GM21737 (cell line): ENCODE measurements around the gene ZCCHC24.

ENCODE experiments used
- ATAC-seq: cut with Tn5 transposase; IDR thresholded peaks from one replicate; pipeline ENCODE4 v1.9.1; 2021; ENCODE audit warnings: mild to moderate bottlenecking, moderate library complexity; ENCODE audit not compliant: unreplicated experiment

ZCCHC24 gene

DNA sequence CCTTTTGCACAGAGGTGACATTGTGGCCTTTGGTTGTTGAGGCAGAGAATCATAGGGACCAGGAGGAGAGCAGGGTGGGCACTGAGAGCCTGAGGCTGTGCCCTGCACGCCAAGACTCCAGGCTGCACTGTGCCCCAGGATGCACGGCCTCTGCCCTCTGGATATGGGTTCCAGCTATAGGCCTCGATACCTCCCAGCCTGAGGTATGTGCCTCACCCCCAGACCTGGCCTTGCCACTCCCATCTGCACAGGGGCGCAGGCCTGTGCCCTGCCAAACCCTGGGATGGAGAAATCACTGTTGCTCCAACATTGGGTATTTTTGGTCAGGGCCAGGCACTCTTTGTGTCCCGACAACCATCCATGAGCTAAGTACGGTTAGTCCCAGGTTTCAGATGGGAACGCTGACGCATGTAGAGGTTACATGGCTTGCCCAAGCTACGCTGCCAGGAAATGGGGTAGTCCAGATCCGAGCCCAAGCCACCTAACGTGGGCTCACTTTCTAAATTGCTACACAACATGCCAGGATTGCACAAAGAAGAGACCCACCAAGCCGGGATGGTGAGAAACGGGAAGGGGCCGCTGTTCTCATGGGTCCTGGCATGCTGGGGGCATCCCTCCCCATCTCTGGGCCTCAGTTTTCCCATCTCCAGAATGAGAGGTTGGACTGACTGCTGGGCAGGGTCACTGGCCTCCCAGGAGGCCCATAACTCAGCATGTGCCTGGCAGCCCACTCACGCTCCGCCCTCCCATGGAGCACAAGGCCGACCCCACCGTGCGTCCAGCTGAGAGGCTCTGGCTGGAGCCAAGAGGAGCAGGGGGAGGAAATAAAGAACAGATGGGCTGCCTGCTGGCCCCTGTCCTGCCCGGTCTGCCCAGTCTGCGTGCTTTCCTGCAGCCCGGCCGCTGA, 44.2 kb downstream of the ZCCHC24 start:
- no peak for ATAC-seq

DNA sequence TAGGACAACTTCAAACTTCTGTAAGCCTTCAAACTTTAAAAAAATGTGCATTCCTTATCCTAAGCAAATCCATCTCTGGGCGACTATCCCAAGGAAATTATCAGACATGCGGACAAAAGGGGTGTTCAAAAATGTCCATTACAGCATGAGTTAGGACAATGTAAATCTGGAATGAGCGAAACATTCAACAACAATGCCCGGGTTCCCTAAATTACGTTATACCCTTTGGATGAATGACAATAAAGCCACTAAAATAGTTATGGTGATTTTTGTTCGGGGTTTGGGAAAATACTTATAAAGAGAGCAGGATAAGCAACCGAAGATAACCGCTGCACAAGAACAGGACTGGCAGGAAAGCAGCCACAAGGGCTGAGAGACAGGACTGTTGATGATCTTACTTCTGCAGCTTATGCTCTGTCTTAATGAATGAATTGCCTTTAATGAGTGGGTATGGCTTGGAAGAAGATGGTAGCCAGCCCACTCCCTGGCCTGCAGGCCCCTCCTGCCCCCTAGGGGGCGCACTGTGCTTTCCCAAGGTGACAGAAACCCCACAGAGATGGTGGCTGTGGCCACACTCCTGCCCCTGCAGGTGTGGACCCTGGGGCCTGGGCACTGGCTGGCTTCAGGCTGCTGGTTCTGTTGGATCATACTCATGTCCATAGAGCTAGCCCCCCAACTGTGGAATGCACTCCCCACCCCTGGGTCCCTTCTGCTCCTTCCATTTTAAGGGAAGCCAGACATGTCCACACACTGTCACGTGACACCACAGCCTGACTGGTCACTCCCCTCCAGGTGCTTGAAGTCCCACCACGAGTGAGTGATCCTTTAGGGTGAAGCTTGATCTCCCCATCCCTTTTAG, 45.0 kb downstream of the ZCCHC24 start:
- ATAC-seq: no peak

DNA sequence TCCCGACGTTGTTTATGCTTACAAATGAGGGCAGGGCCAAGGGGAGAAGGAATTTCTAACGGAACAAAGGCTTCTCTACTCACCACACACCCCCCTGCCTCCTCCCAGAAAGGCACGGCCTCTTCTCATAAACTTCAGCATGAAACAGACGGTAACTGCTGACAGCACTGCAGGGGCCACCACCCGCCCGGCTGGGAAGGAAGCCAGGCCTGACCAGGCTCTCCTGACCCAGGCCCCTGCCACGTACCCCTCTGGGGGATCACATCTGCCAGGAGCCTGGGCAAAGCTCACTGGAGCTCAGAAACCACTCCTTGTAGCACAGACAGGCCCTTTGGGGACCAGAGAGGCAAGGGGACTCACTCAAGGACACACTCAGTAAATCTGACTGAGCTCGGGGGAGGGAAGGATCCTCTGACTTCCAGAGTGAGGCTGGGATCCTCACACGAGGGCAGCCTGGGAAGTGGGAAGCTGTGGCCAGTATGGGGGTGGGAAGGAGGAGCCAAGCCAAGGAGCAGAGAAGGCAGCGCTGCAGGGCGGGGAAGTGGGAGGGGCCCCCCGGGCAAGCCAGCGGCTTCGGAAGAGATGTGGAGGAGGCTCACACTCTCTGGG, 46.1 kb downstream of the ZCCHC24 start:
- ATAC-seq: no peak

- ATAC-seq: no peak
Observed at GRCh38 chr10:79398642-79399041, 46.8 kb downstream of the ZCCHC24 start.

DNA sequence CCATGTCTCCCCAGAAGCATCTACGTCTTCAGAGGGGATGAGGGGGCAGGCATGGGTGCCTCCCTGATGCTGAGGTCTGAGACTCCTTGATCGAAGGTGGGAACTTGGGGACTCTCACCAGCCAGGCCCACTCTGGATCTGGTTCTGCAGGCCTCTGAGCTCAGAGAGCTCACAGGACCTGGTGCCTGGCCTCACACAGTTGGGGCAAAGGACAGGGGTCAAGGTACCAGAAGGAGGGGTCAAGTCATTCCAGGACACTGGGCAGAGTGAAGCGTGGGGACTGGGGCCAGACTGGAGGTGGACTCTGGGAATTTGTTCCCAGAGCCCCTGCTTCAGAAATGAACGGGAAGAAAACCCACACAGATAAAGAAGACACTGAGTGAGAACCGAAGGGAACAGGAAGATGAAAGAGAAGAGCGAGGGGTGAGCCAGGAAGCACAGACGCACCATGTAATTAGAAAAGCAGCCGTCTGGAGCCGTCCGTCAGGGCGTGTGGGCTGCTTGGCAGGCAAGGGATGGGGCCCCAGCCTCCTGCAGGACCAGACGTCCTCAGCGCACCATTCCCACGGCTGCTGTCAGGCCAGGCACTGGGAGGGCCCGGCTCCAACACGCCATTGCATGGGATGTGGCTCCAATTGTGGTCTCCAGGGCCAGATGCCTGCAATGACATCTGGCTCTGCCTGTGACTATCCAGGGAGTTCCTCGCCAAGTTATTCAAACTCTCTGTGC, 47.7 kb downstream of the ZCCHC24 start:
- ATAC-seq: no peak

DNA sequence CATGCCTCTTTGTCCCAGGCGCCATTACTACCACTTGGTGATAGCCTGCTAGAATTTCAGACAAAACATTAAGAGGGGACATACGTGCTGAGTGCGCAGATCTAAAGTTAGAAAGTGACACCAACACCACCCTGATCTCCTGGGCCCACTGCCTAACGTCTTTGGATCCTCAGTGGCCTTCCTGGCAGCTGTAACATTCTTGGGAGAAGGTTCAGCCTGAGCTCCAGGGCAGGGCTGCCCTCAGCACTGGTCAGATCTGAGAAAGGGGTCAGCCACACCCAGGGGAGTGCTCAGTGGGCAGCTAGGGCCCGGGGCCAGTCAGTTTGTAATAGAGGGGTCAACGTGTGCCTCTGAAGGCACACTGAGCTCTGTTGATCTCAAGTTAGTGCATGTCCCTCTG, 48.4 kb downstream of the ZCCHC24 start:
- ATAC-seq: no peak

- ATAC-seq: no peak
Observed at GRCh38 chr10:79396520-79396919, 48.9 kb downstream of the ZCCHC24 start.

GRCh38 chr10:79394664-79395063, 50.8 kb downstream of the ZCCHC24 start:
- ATAC-seq: no peak

DNA sequence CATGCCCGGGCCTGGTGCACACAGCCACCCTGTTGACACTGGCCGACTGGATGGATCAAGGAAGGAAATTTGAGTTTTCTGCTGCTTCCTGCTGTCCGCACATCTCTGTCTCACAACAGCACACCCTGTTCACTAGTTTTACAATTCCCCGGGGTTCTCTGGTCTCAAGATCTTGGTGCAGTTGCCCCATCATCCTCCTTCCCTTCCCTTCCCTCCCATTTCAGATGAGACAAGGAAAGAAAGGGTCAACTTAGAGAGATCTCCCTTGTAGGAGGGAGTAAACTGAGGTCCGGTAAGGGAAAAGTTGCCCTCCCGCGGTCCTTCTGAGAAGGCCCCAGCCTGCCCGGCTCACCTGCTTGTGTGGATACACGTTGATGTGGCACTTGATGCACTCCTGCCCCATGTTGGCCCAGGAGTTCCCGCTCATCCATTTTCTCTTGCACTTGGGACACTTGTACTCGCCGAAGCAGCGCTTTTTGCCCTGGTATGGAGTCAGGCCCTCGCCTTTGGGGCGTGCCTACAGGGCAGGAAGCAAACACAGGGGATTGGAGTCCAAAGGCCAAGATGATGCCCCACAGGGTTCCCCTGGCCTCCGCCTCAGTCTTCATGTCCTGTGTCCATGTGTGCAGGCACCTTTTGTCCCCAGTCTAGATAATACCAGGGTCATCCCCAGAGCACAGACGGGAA, 51.4 kb downstream of the ZCCHC24 start:
- ATAC-seq: no peak

GRCh38 chr10:79393221-79393923, 52.1 kb downstream of the ZCCHC24 start:
- no peak for ATAC-seq

GRCh38 chr10:79392506-79393176, 52.8 kb downstream of the ZCCHC24 start:
- ATAC-seq: no peak

DNA sequence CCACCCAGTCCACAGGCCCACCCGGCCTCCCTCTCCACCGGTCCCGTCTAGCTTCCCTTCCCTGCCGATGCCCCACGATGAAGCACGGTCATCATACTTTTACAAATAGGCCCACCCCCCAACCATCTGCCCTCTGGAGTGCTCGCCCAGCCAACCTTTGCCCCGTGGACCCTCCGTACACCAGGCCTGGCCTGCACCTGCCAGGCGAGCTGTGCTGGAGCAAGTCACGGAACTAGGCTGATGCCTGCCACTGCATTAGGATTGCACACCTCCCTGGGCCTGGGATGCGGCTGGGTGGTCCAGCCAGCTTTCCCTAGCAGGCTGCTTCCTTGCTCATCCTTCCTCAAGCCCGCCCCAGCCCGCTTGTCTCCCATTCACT, 53.4 kb downstream of the ZCCHC24 start:
- no peak for ATAC-seq

- ATAC-seq: no peak
Observed at GRCh38 chr10:79391231-79392019, 54.0 kb downstream of the ZCCHC24 start.

GRCh38 chr10:79390551-79391229, 54.7 kb downstream of the ZCCHC24 start:
- no peak for ATAC-seq

DNA sequence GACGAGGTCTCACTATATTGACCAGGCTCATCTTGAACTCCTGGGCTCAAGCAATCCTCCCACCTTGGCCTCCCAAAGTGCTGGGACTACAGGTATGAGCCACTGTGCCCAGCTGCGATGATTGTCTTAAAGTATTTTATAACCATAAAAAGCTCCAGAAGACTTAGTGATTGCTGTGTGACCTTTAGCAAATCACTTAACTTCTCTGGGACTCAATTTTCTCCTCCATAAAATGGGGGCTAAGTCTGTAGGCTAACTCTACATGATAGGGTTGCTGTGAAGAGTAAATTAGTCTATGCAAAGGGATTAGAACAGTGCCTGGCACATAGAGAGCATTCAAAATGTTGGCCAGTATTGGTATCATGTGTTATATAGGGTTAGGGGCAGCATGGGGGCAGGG, 55.4 kb downstream of the ZCCHC24 start:
- ATAC-seq: no peak

DNA sequence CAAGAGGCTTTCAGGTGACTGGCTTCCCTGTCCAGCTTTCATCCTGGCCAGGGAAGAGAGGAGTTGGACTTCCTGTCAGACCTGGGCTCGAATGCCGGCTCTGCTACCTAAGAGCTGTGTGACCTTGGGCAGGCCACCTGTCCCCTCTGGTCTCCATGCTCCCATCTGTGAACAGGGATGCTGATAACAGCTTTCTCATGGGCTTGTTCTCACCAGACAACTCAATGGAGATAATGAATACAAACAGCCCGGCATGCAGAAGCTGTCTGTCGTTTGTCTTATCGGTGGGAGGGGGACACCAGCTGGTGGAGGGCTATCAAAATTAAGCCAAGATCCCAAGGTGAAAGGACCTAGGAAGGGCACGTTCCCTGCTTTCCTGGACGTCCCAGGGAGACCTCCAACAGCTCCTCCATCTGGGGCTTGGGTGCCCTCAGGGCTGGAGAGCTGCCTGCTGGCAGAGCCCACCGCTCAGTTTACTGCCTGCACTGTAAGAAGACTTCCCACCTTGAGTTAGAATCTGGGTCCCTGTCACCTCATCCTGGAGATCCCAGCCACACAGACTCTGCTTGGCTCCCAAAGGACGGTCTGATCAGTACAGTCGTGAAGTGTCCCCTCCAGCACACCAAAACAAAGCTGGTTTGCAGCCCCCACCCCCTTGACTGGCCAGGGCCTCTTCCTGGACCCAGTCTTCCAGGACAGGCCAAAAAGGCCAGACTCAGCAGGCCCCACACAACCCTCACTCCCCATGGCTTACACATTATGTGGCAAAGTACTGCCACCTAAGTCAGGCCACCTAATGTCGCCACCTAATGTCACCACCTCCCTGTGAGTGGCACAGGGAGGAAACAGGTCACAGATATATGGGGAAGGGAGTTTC, 57.2 kb downstream of the ZCCHC24 start:
- no peak for ATAC-seq

- ATAC-seq: no peak
Observed at GRCh38 chr10:79387466-79387973, 57.9 kb downstream of the ZCCHC24 start.
